GM23338 (cell line): ENCODE data around the gene LIPG. TPM values are rescaled to one million over a fixed set of nuclear protein-coding genes. Genes with fewer than 3 reads are reported as not detected.

Source experiments
- ATAC-seq: fragments of 200-7000 bp; cut with Tn5 transposase; 3 replicates; pipeline ENCODE4 v1.9.1; 2020
- DNase-seq: peaks from one replicate; pipeline ENCODE4 v3.0.0-alpha.2; 2015; ENCODE audit warnings: low spot score
- H2AFZ ChIP-seq: fragments of 200-600 bp; sonication (generic); 2 replicates; pipeline ENCODE4 v1.8.0; 2016; ENCODE audit warnings: antibody characterized with exemption, mild to moderate bottlenecking, moderate library complexity
- H3F3A ChIP-seq: fragments of 200-600 bp; sonication (generic); replicated peaks from 2 replicates; pipeline ENCODE4 v1.8.0; 2017; ENCODE audit warnings: antibody characterized with exemption, mixed run types, low read depth
- H3K27ac ChIP-seq: fragments of 200-600 bp; sonication (generic); 2 replicates; pipeline ENCODE4 v1.6.1; 2016; ENCODE audit warnings: low read depth
- H3K27me3 ChIP-seq: fragments of 200-600 bp; sonication (generic); 2 replicates; pipeline ENCODE4 v1.8.0; 2016; ENCODE audit warnings: mild to moderate bottlenecking, mixed run types, moderate library complexity; ENCODE audit not compliant: insufficient read depth
- H3K36me3 ChIP-seq: fragments of 200-600 bp; sonication (generic); 2 replicates; pipeline ENCODE4 v1.8.0; 2016; ENCODE audit warnings: mild to moderate bottlenecking; ENCODE audit not compliant: insufficient read depth
- H3K4me1 ChIP-seq: fragments of 200-600 bp; sonication (generic); 2 replicates; pipeline ENCODE4 v1.8.0; 2016; ENCODE audit warnings: mild to moderate bottlenecking, moderate library complexity; ENCODE audit not compliant: insufficient read depth
- H3K4me2 ChIP-seq: fragments of 200-600 bp; sonication (generic); 2 replicates; pipeline ENCODE4 v1.7.1; 2017; ENCODE audit warnings: mixed run types
- H3K4me3 ChIP-seq: fragments of 200-600 bp; sonication (generic); 2 replicates; pipeline ENCODE4 v1.6.1; 2016; ENCODE audit warnings: mixed run types
- H3K79me2 ChIP-seq: fragments of 200-600 bp; sonication (generic); replicated peaks from 2 replicates; pipeline ENCODE4 v1.8.0; 2017; ENCODE audit warnings: mild to moderate bottlenecking; ENCODE audit not compliant: insufficient read depth
- H3K9me2 ChIP-seq: fragments of 200-600 bp; sonication (generic); 2 replicates; pipeline ENCODE4 v1.8.0; 2017; ENCODE audit not compliant: insufficient read depth
- H4K20me1 ChIP-seq: fragments of 200-600 bp; sonication (generic); replicated peaks from 2 replicates; pipeline ENCODE4 v1.8.0; 2017; ENCODE audit warnings: mild to moderate bottlenecking; ENCODE audit not compliant: insufficient read depth
- H3K27ac Mint-ChIP-seq: 2 replicates; pipeline ENCODE4 v1.8.0; 2020; ENCODE audit warnings: inconsistent platforms, mild to moderate bottlenecking, moderate library complexity, mixed read lengths
- H3K27me3 Mint-ChIP-seq: 3 replicates; pipeline ENCODE4 v1.8.0; 2022; ENCODE audit warnings: low read depth, mild to moderate bottlenecking, moderate library complexity, mixed read lengths, inconsistent platforms; ENCODE audit not compliant: insufficient read depth, poor library complexity
- H3K36me3 Mint-ChIP-seq: 3 replicates; pipeline ENCODE4 v1.8.0; 2021; ENCODE audit warnings: low read depth, mild to moderate bottlenecking, inconsistent platforms, moderate library complexity, mixed read lengths
- H3K4me1 Mint-ChIP-seq: 3 replicates; pipeline ENCODE4 v1.8.0; 2020; ENCODE audit warnings: mild to moderate bottlenecking, inconsistent platforms, mixed read lengths
- H3K4me3 Mint-ChIP-seq: 3 replicates; pipeline ENCODE4 v1.8.0; 2021; ENCODE audit warnings: moderate library complexity, mild to moderate bottlenecking, inconsistent platforms, mixed read lengths
- H3K9me3 Mint-ChIP-seq: 3 replicates; pipeline ENCODE4 v1.8.0; 2020; ENCODE audit warnings: moderate library complexity, mild to moderate bottlenecking, inconsistent platforms, mixed read lengths
- CREB1 ChIP-seq: fragments of 250-450 bp; sonication (Bioruptor Pico); IDR thresholded peaks from 2 replicates; pipeline ENCODE4 v1.5.0; 2020; ENCODE audit warnings: low read depth, mild to moderate bottlenecking, moderate library complexity
- CTCF ChIP-seq, 2 experiments: fragments of 200-600 bp in 1 of 2; sonication (generic) in 1 of 2; conservative IDR thresholded peaks; 2 replicates each; pipeline versions ENCODE4 v1.5.1 to v1.6.1; 2016 to 2017; ENCODE audit warnings: antibody characterized with exemption in 2 of 2, low read depth in 2 of 2, mild to moderate bottlenecking in 2 of 2, moderate library complexity in 1 of 2
- ETS1 ChIP-seq: IDR thresholded peaks from 2 replicates; pipeline ENCODE4 v1.6.1; 2016; ENCODE audit warnings: antibody characterized with exemption
- EZH2 ChIP-seq: fragments of 200-600 bp; sonication (generic); IDR thresholded peaks from one replicate; pipeline ENCODE4 v1.8.0; 2017; ENCODE audit warnings: antibody characterized with exemption, mild to moderate bottlenecking, low read depth; ENCODE audit not compliant: unreplicated experiment
- EZH2phosphoT487 ChIP-seq: fragments of 200-600 bp; sonication (generic); IDR thresholded peaks from one replicate; pipeline ENCODE4 v1.8.1; 2018; ENCODE audit warnings: antibody characterized with exemption; ENCODE audit not compliant: unreplicated experiment
- JUNB ChIP-seq: IDR thresholded peaks from one replicate; pipeline ENCODE4 v1.6.1; 2016; ENCODE audit warnings: antibody characterized with exemption; ENCODE audit not compliant: unreplicated experiment
- NANOG ChIP-seq: IDR thresholded peaks from 2 replicates; pipeline ENCODE4 v1.6.1; 2016; ENCODE audit warnings: antibody characterized with exemption, borderline replicate concordance
- POLR2AphosphoS5 ChIP-seq: IDR thresholded peaks from 2 replicates; pipeline ENCODE4 v1.6.1; 2016; ENCODE audit warnings: antibody characterized with exemption, low read depth
- REST ChIP-seq: IDR thresholded peaks from one replicate; pipeline ENCODE4 v1.6.1; 2018; ENCODE audit warnings: antibody characterized with exemption; ENCODE audit not compliant: unreplicated experiment
- STAT1 ChIP-seq: IDR thresholded peaks from one replicate; pipeline ENCODE4 v1.6.1; 2016; ENCODE audit warnings: antibody characterized with exemption; ENCODE audit not compliant: unreplicated experiment
- ZNF114 ChIP-seq: fragments of 250-450 bp; sonication (Bioruptor Pico); IDR thresholded peaks from 2 replicates; pipeline ENCODE4 v1.5.0; 2020; ENCODE audit warnings: mild to moderate bottlenecking, moderate library complexity
- ZNF331 ChIP-seq: fragments of 250-450 bp; sonication (Bioruptor Pico); IDR thresholded peaks from 2 replicates; pipeline ENCODE4 v1.5.0; 2020; ENCODE audit warnings: low read depth, mild to moderate bottlenecking, moderate library complexity
- polyA plus RNA-seq: library from polyadenylated mRNA; unstranded; fragments of >200 nt; fragmentation: Nextera tagmentation; extraction: Ambion mirVana; gene quantifications from 2 replicates; pipeline ENCODE4 v1.2.1, GENCODE V29; 2016
- total RNA-seq: library from RNA; depleted of rRNA; stranded (reverse); fragments of >200 nt; shearing (Covaris generic); gene quantifications from 2 replicates; pipeline ENCODE4 v1.2.3, GENCODE V29; 2014
- TF ChIP-seq, protein P1 (sequence below): fragments of 250-450 bp; sonication (Bioruptor Pico); IDR thresholded peaks from 2 replicates; pipeline ENCODE4 v1.5.0; 2020; ENCODE audit warnings: mild to moderate bottlenecking, moderate library complexity

LIPG gene
- total and polyA plus RNA-seq, 2 experiments from 2014 or later = 4.9 to 17.7 TPM

- Histone ChIP-seq H3K9me2 (peaks cover 15% of the 10 kb centered on the region; the same call in 1 of the 2 replicates), H2AFZ (no peak overlapping the region), H3K4me3 (no peak overlapping the region), H3K27ac (no peak overlapping the region), H3K4me1 (no peaks in the 10 kb centered on the region; the same call in 1 of the 2 replicates), H3F3A (no peaks in the 10 kb centered on the region), H3K36me3 (no peaks in the 10 kb centered on the region), H3K4me2 (no peak overlapping the region), H3K27me3 (no peaks in the 10 kb centered on the region), H4K20me1 (no peaks in the 10 kb centered on the region), H3K79me2 (no peaks in the 10 kb centered on the region)
- Mint-ChIP-seq H3K9me3 (peaks cover 39% of the 10 kb centered on the region), H3K27ac (no peak overlapping the region), H3K36me3 (peaks cover 29% of the 10 kb centered on the region), H3K27me3 (peaks cover 3% of the 10 kb centered on the region), H3K4me3 (no peak overlapping the region), H3K4me1 (peaks cover 17% of the 10 kb centered on the region)
- ATAC-seq (no peak), DNase-seq (no peak)
- no peak for TF ChIP-seq CREB1 (CRISPR knock-in tag)
- TF ChIP-seq, protein P1, sequence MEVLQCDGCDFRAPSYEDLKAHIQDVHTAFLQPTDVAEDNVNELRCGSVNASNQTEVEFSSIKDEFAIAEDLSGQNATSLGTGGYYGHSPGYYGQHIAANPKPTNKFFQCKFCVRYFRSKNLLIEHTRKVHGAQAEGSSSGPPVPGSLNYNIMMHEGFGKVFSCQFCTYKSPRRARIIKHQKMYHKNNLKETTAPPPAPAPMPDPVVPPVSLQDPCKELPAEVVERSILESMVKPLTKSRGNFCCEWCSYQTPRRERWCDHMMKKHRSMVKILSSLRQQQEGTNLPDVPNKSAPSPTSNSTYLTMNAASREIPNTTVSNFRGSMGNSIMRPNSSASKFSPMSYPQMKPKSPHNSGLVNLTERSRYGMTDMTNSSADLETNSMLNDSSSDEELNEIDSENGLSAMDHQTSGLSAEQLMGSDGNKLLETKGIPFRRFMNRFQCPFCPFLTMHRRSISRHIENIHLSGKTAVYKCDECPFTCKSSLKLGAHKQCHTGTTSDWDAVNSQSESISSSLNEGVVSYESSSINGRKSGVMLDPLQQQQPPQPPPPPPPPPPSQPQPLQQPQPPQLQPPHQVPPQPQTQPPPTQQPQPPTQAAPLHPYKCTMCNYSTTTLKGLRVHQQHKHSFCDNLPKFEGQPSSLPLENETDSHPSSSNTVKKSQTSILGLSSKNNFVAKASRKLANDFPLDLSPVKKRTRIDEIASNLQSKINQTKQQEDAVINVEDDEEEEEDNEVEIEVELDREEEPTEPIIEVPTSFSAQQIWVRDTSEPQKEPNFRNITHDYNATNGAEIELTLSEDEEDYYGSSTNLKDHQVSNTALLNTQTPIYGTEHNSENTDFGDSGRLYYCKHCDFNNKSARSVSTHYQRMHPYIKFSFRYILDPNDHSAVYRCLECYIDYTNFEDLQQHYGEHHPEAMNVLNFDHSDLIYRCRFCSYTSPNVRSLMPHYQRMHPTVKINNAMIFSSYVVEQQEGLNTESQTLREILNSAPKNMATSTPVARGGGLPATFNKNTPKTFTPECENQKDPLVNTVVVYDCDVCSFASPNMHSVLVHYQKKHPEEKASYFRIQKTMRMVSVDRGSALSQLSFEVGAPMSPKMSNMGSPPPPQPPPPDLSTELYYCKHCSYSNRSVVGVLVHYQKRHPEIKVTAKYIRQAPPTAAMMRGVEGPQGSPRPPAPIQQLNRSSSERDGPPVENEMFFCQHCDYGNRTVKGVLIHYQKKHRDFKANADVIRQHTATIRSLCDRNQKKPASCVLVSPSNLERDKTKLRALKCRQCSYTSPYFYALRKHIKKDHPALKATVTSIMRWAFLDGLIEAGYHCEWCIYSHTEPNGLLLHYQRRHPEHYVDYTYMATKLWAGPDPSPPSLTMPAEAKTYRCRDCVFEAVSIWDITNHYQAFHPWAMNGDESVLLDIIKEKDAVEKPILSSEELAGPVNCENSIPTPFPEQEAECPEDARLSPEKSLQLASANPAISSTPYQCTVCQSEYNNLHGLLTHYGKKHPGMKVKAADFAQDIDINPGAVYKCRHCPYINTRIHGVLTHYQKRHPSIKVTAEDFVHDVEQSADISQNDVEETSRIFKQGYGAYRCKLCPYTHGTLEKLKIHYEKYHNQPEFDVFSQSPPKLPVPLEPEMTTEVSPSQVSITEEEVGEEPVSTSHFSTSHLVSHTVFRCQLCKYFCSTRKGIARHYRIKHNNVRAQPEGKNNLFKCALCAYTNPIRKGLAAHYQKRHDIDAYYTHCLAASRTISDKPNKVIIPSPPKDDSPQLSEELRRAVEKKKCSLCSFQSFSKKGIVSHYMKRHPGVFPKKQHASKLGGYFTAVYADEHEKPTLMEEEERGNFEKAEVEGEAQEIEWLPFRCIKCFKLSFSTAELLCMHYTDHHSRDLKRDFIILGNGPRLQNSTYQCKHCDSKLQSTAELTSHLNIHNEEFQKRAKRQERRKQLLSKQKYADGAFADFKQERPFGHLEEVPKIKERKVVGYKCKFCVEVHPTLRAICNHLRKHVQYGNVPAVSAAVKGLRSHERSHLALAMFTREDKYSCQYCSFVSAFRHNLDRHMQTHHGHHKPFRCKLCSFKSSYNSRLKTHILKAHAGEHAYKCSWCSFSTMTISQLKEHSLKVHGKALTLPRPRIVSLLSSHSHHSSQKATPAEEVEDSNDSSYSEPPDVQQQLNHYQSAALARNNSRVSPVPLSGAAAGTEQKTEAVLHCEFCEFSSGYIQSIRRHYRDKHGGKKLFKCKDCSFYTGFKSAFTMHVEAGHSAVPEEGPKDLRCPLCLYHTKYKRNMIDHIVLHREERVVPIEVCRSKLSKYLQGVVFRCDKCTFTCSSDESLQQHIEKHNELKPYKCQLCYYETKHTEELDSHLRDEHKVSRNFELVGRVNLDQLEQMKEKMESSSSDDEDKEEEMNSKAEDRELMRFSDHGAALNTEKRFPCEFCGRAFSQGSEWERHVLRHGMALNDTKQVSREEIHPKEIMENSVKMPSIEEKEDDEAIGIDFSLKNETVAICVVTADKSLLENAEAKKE (CRISPR knock-in tag) = no peak
- TF ChIP-seq JUNB = no peak
- no peak for TF ChIP-seq ZNF114 (CRISPR knock-in tag)
- TF ChIP-seq EZH2phosphoT487 = no peak
- no peak for TF ChIP-seq ZNF331 (CRISPR knock-in tag)
- TF ChIP-seq STAT1 = no peak
- TF ChIP-seq POLR2AphosphoS5 = no peak
- TF ChIP-seq REST = no peak
- no peak for TF ChIP-seq ETS1
- TF ChIP-seq NANOG = no peak
- no peak for TF ChIP-seq EZH2
- no peak for TF ChIP-seq CTCF (conservative IDR thresholded peaks at IDR 0.05; ENCODE audit: low read depth in 2 of 2)
Measured at GRCh38 chr18:49550621-49551339, 11.1 kb upstream of the LIPG start.
